ENCODE results near the gene AKAP8. TPM values are rescaled to one million over a fixed set of nuclear protein-coding genes. Genes with fewer than 3 reads are reported as not detected.

AKAP8 gene
- total and polyA plus RNA-seq, 5 donors from 2014 or later: 11.3 to 79.1 (median 13.7) TPM

Other genes starting within 250 kb of the AKAP8 start
- gene NOTCH3, start 178.8 kb downstream of the AKAP8 start, total RNA-seq: not detected
- gene NOTCH3, start 178.8 kb downstream of the AKAP8 start, polyA plus RNA-seq: not detected
- gene EPHX3, start 147.3 kb downstream of the AKAP8 start, total RNA-seq: 0.22 TPM
- gene EPHX3, start 147.3 kb downstream of the AKAP8 start, polyA plus RNA-seq: not detected
- gene BRD4, start 47.2 kb downstream of the AKAP8 start, total RNA-seq: 168 TPM
- 10 to 100 TPM in 1 of 4 donors, 1 to 10 TPM in 3; 6.6 to 12.4 (median 9.3) TPM for gene BRD4, start 47.2 kb downstream of the AKAP8 start, polyA plus RNA-seq
- gene AKAP8L, start 39.2 kb upstream of the AKAP8 start, total RNA-seq: 142 TPM
- gene AKAP8L, start 39.2 kb upstream of the AKAP8 start, polyA plus RNA-seq: 10 to 100 TPM; 30.0 to 41.3 (median 35.9) TPM
- 17.6 TPM for gene WIZ, start 70.2 kb upstream of the AKAP8 start, total RNA-seq
- gene WIZ, start 70.2 kb upstream of the AKAP8 start, polyA plus RNA-seq: 1 to 10 TPM in 2 of 4 donors, under 1 TPM in 2; 0.25 to 1.5 (median 0.71) TPM
- gene RASAL3, start 84.8 kb upstream of the AKAP8 start, total RNA-seq: 122 TPM
- gene RASAL3, start 84.8 kb upstream of the AKAP8 start, polyA plus RNA-seq: 10 to 100 TPM; 25.3 to 64.3 (median 35.6) TPM
- gene PGLYRP2, start 99.7 kb upstream of the AKAP8 start, total RNA-seq: not detected
- gene PGLYRP2, start 99.7 kb upstream of the AKAP8 start, polyA plus RNA-seq: under 1 TPM in 2 of 4 donors, not detected in 2; 0.10 to 0.12 TPM
- gene CYP4F22, start 128.7 kb upstream of the AKAP8 start, total RNA-seq: not detected
- gene CYP4F22, start 128.7 kb upstream of the AKAP8 start, polyA plus RNA-seq: under 1 TPM in 3 of 4 donors, not detected in 1; 0.06 to 0.54 (median 0.21) TPM
- gene CYP4F8, start 235.4 kb upstream of the AKAP8 start, total RNA-seq: not detected
- not detected for gene CYP4F8, start 235.4 kb upstream of the AKAP8 start, polyA plus RNA-seq